Measurements from ENCODE around the gene YJU2. TPM values are rescaled to one million over a fixed set of nuclear protein-coding genes. Genes with fewer than 3 reads are reported as not detected.

YJU2 gene
- total RNA-seq, 1 experiment from 2014 or later = 26.9 TPM

DNA sequence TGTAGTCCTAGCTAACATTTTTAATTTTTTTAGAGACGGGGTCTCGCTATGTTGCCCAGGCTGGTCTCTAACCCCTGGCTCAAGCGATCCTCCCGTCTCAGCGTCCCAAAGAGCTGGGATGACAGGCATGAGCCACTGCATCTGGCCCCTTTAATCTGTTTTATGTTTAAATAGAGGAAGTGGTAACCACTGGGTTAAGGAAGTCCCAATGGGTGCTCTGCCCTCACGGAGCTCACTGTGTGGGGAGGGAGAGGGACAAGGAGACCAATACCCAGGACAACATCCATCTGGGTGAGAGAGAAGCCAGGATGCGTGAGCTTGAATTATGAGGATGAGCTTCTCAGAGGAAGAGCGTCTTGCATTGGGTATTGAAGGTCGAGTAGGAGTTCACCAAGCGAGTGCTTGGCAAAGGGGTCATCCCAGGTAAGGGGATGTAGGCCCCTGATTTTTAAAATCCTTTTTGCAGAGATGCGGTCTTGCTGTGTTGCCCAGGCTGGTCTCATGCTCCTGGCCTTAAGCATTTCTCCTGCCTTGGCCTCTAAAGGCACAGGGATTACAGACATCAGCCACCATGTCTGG lies 13.8 kb downstream of the YJU2 start:
- DNase-seq (ENCODE audit: low read depth, low spot score) = no peak
- CTCF ChIA-PET = no interaction called here

More for the DNA sequence above, 13.8 kb downstream of the YJU2 start:
- Histone ChIP-seq H4K20me1 (ENCODE audit: insufficient read depth) (no peaks in the 10 kb centered on the region), H2AFZ (ENCODE audit: low read depth, low read length, poor library complexity, severe bottlenecking) (no peak overlapping the region), H3K36me3 (ENCODE audit: control insufficient read depth in 1 of 2, insufficient read depth in 2 of 2, low read length in 2 of 2) (peaks cover 13 to 23% of the 10 kb centered on the region in 2 experiments), H3K9me3 (ENCODE audit: control insufficient read depth in 1 of 2, insufficient read depth in 1 of 2, low read depth in 1 of 2, low read length in 2 of 2) (peaks cover 5 to 6% of the 10 kb centered on the region in 2 experiments; a peak in 2 of 4 replicates), H3K4me1 (ENCODE audit: control insufficient read depth in 1 of 2, insufficient read depth in 2 of 2, low read length in 2 of 2) (no peaks in the 10 kb centered on the region), H3K27ac (ENCODE audit: low read depth, low read length) (no peak overlapping the region), H3K4me2 (ENCODE audit: low read length) (no peak overlapping the region), H3K4me3 (replicated peaks in 1 of 2; ENCODE audit: low read depth in 1 of 2, low read length in 2 of 2) (no peak overlapping the region), H3K9ac (ENCODE audit: low read length) (no peak overlapping the region), H3K27me3 (ENCODE audit: insufficient read depth, low read length) (no peaks in the 10 kb centered on the region), H3K79me2 (ENCODE audit: insufficient read depth, low read length) (no peaks in the 10 kb centered on the region), H3K9me2 (ENCODE audit: insufficient read depth) (no peaks in the 10 kb centered on the region)
- ChIA-PET RAD21 (ENCODE audit: low non-redundant PET in 1 of 2, low total read pairs in 2 of 2, uncharacterized antibody in 2 of 2, unreplicated experiment in 2 of 2) (no interaction called here), POLR2A (no interaction called here)
- ATAC-seq = no peak
- intact Hi-C loops (cut with micrococcal nuclease) = loop anchor here (10.0 kb wide), 1 partner anchor 264 kb away; no protein-coding TSS in a partner anchor
- TF ChIP-seq JUND (IDR thresholded peaks at IDR 0.05) (no peak), SRF (IDR thresholded peaks at IDR 0.05; ENCODE audit: low read depth) (no peak), CBX3 (IDR thresholded peaks at IDR 0.05; ENCODE audit: low read depth) (no peak), FOSL1 (IDR thresholded peaks at IDR 0.05; ENCODE audit: low read depth) (no peak), SP1 (IDR thresholded peaks at IDR 0.05; ENCODE audit: low read depth) (no peak), ZFX (IDR thresholded peaks at IDR 0.05) (no peak), TCF7L2 (IDR thresholded peaks at IDR 0.05; ENCODE audit: borderline replicate concordance, extremely low read depth, insufficient read depth, insufficient read length) (no peak), CEBPB (IDR thresholded peaks at IDR 0.05; ENCODE audit: low read depth) (no peak)
- TF ChIP-seq, protein P1, sequence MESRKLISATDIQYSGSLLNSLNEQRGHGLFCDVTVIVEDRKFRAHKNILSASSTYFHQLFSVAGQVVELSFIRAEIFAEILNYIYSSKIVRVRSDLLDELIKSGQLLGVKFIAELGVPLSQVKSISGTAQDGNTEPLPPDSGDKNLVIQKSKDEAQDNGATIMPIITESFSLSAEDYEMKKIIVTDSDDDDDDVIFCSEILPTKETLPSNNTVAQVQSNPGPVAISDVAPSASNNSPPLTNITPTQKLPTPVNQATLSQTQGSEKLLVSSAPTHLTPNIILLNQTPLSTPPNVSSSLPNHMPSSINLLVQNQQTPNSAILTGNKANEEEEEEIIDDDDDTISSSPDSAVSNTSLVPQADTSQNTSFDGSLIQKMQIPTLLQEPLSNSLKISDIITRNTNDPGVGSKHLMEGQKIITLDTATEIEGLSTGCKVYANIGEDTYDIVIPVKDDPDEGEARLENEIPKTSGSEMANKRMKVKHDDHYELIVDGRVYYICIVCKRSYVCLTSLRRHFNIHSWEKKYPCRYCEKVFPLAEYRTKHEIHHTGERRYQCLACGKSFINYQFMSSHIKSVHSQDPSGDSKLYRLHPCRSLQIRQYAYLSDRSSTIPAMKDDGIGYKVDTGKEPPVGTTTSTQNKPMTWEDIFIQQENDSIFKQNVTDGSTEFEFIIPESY (IDR thresholded peaks at IDR 0.05; ENCODE audit: extremely low read depth, insufficient replicate concordance, low read length) = no peak
- TF ChIP-seq, protein P2, sequence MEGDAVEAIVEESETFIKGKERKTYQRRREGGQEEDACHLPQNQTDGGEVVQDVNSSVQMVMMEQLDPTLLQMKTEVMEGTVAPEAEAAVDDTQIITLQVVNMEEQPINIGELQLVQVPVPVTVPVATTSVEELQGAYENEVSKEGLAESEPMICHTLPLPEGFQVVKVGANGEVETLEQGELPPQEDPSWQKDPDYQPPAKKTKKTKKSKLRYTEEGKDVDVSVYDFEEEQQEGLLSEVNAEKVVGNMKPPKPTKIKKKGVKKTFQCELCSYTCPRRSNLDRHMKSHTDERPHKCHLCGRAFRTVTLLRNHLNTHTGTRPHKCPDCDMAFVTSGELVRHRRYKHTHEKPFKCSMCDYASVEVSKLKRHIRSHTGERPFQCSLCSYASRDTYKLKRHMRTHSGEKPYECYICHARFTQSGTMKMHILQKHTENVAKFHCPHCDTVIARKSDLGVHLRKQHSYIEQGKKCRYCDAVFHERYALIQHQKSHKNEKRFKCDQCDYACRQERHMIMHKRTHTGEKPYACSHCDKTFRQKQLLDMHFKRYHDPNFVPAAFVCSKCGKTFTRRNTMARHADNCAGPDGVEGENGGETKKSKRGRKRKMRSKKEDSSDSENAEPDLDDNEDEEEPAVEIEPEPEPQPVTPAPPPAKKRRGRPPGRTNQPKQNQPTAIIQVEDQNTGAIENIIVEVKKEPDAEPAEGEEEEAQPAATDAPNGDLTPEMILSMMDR (IDR thresholded peaks at IDR 0.05 in 2 of 3, conservative IDR thresholded peaks at IDR 0.05 in 1 of 3; ENCODE audit: borderline replicate concordance in 1 of 3, insufficient read depth in 1 of 3, low read depth in 2 of 3, low read length in 2 of 3) = no peak
- TF ChIP-seq, protein P3, sequence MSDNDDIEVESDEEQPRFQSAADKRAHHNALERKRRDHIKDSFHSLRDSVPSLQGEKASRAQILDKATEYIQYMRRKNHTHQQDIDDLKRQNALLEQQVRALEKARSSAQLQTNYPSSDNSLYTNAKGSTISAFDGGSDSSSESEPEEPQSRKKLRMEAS (IDR thresholded peaks at IDR 0.05) = no peak
- no TSS peak for BruUV-seq (replicated peaks)
